Activated naive CD4-positive, alpha-beta T cell treated with anti-CD3 and anti-CD28 coated beads for 36 hours (primary cell): ENCODE data around the gene TGFB1. TPM values are rescaled to one million over a fixed set of nuclear protein-coding genes. Genes with fewer than 3 reads are reported as not detected.

ENCODE experiments used
- CTCF ChIA-PET: fragments of 350-600 bp; sonication (Branson Sonifier 250); formaldehyde crosslinking; loops from one replicate; lab custom pipeline; 2021; ENCODE audit warnings: antibody characterized with exemption; lab: Charles Lee
- DNase-seq: peaks from one replicate; pipeline ENCODE4 v3.0.0-alpha.2; 2020
- H3K27ac Mint-ChIP-seq: one replicate; pipeline ENCODE4 v1.8.0; 2021; ENCODE audit warnings: mild to moderate bottlenecking, mixed read lengths
- H3K27me3 Mint-ChIP-seq: one replicate; pipeline ENCODE4 v1.8.0; 2021; ENCODE audit warnings: low read depth, mixed read lengths
- H3K36me3 Mint-ChIP-seq: one replicate; pipeline ENCODE4 v1.8.0; 2021; ENCODE audit warnings: low read depth, mixed read lengths
- H3K4me1 Mint-ChIP-seq: one replicate; pipeline ENCODE4 v1.8.0; 2021; ENCODE audit warnings: low read depth, mixed read lengths
- H3K4me3 Mint-ChIP-seq: one replicate; pipeline ENCODE4 v1.8.0; 2021; ENCODE audit warnings: mild to moderate bottlenecking, moderate library complexity, mixed read lengths
- H3K9me3 Mint-ChIP-seq: one replicate; pipeline ENCODE4 v1.8.0; 2021; ENCODE audit warnings: mixed read lengths
- intact Hi-C: fragments of 100-400 bp; cut with micrococcal nuclease; formaldehyde crosslinking; loops from one replicate; pipeline ENCODE4 v1.15.1; 2023
- total RNA-seq, 2 experiments: library from RNA; stranded (reverse); gene quantifications; one replicate each; pipeline ENCODE4 v1.2.3, GENCODE V29; 2021

Gene TGFB1
- 10 to 100 TPM; 94.4 to 95.6 TPM for total RNA-seq

GRCh38 chr19:41353466-41354342 lies at the start of gene TGFB1:
TSS of gene TGFB1 (minus strand) at chr19:41353922. CDS start at chr19:41353044, 878 bp downstream.
- H3K27ac Mint-ChIP-seq: peak within 1 kb of the TSS; percentile 97
- H3K4me3 Mint-ChIP-seq: peak within 1 kb of the TSS; percentile 91
- CTCF ChIA-PET: interaction anchor here (3.4 kb wide), 1 partner anchor 11 kb away, joined by 14 read pairs; the partner anchor contains the start of gene B9D2
- H3K9me3 Mint-ChIP-seq: no peaks in the 10 kb centered on the region
- DNase-seq: peak; percentile 94
- H3K36me3 Mint-ChIP-seq: peaks cover 28% of the 10 kb centered on the region
- no peaks in the 10 kb centered on the region for H3K27me3 Mint-ChIP-seq
- intact Hi-C loops: loop anchor here (1.0 to 10.0 kb wide), 10 partner anchors 10 to 739 kb away; partner anchors contain the start of genes ARHGEF1, BCKDHA, COQ8B and DMAC2
- peaks cover 60% of the 10 kb centered on the region for H3K4me1 Mint-ChIP-seq

- H3K9me3 Mint-ChIP-seq: no peaks in the 10 kb centered on the region
- DNase-seq: no peak
- H3K4me3 Mint-ChIP-seq: no peak overlapping the region
- intact Hi-C loops: no loop called here
- H3K27ac Mint-ChIP-seq: no peak overlapping the region
- CTCF ChIA-PET: no interaction called here
- H3K36me3 Mint-ChIP-seq: peaks cover 3% of the 10 kb centered on the region
- H3K4me1 Mint-ChIP-seq: peaks cover 24% of the 10 kb centered on the region
- H3K27me3 Mint-ChIP-seq: no peaks in the 10 kb centered on the region
These were observed 48.3 kb upstream of the TGFB1 start for GRCh38 chr19:41402010-41402409.

GRCh38 chr19:41401483-41401882 lies 47.8 kb upstream of the TGFB1 start:
- no peaks in the 10 kb centered on the region for H3K9me3 Mint-ChIP-seq
- H3K4me1 Mint-ChIP-seq: peaks cover 25% of the 10 kb centered on the region
- CTCF ChIA-PET: no interaction called here
- no peak overlapping the region for H3K4me3 Mint-ChIP-seq
- intact Hi-C loops: no loop called here
- H3K27me3 Mint-ChIP-seq: no peaks in the 10 kb centered on the region
- peaks cover 3% of the 10 kb centered on the region for H3K36me3 Mint-ChIP-seq
- no peak overlapping the region for H3K27ac Mint-ChIP-seq
- no peak for DNase-seq

GRCh38 chr19:41399525-41399924 lies 45.8 kb upstream of the TGFB1 start:
- Mint-ChIP-seq H3K4me1 (peaks cover 37% of the 10 kb centered on the region), H3K36me3 (peaks cover 3% of the 10 kb centered on the region), H3K27ac (no peak overlapping the region), H3K4me3 (no peak overlapping the region), H3K9me3 (no peaks in the 10 kb centered on the region), H3K27me3 (no peaks in the 10 kb centered on the region)
- CTCF ChIA-PET: no interaction called here
- intact Hi-C loops: loop anchor here (5.0 kb wide), 1 partner anchor 148 kb away; no protein-coding TSS in a partner anchor
- DNase-seq: no peak

- DNase-seq: no peak
- Mint-ChIP-seq H3K27ac (peak overlapping the region; percentile 27), H3K4me3 (peak overlapping the region; percentile 97), H3K4me1 (peaks cover 37% of the 10 kb centered on the region), H3K9me3 (no peaks in the 10 kb centered on the region), H3K27me3 (no peaks in the 10 kb centered on the region), H3K36me3 (peaks cover 3% of the 10 kb centered on the region)
- CTCF ChIA-PET: interaction anchor here (0.7 to 1.0 kb wide), 2 partner anchors 40 to 165 kb away, joined by 3 read pairs; no protein-coding TSS in a partner anchor
- intact Hi-C loops: loop anchor here (5.0 kb wide), 1 partner anchor 148 kb away; no protein-coding TSS in a partner anchor
These were observed 45.4 kb upstream of the TGFB1 start for GRCh38 chr19:41399091-41399490.

- Mint-ChIP-seq H3K4me1 (peaks cover 39% of the 10 kb centered on the region), H3K9me3 (no peaks in the 10 kb centered on the region), H3K36me3 (peaks cover 3% of the 10 kb centered on the region), H3K27ac (peak overlapping the region; percentile 98), H3K27me3 (no peaks in the 10 kb centered on the region), H3K4me3 (peak overlapping the region; percentile 97)
- intact Hi-C loops: loop anchor here (5.0 kb wide), 1 partner anchor 149 kb away; no protein-coding TSS in a partner anchor
- CTCF ChIA-PET: interaction anchor here (0.5 to 1.0 kb wide), 3 partner anchors 21 to 165 kb away, joined by 3 read pairs; no protein-coding TSS in a partner anchor
- DNase-seq: no peak
These were observed 44.9 kb upstream of the TGFB1 start for GRCh38 chr19:41398598-41398997.

- intact Hi-C loops: loop anchor here (5.0 kb wide), 1 partner anchor 149 kb away; no protein-coding TSS in a partner anchor
- Mint-ChIP-seq H3K27me3 (no peaks in the 10 kb centered on the region), H3K9me3 (no peaks in the 10 kb centered on the region), H3K4me1 (peaks cover 37% of the 10 kb centered on the region), H3K27ac (peak overlapping the region; percentile 98), H3K4me3 (peak overlapping the region; percentile 97), H3K36me3 (peaks cover 3% of the 10 kb centered on the region)
- CTCF ChIA-PET: interaction anchor here (0.5 to 1.0 kb wide), 2 partner anchors 21 to 41 kb away, joined by 3 read pairs; no protein-coding TSS in a partner anchor
- no peak for DNase-seq
These were observed 44.3 kb upstream of the TGFB1 start for GRCh38 chr19:41398050-41398418.

GRCh38 chr19:41397086-41398049 lies 43.6 kb upstream of the TGFB1 start, which contains the start of the genes BCKDHA and EXOSC5:
TSS of gene BCKDHA (plus strand) at chr19:41397818. CDS start at chr19:41397828, 10 bp downstream.
TSS of gene EXOSC5 (minus strand) at chr19:41397359. CDS start at chr19:41397328, 31 bp downstream.
- CTCF ChIA-PET: no interaction called here
- Mint-ChIP-seq H3K36me3 (peaks cover 3% of the 10 kb centered on the region), H3K4me1 (peaks cover 37% of the 10 kb centered on the region), H3K9me3 (no peaks in the 10 kb centered on the region), H3K4me3 (peak within 1 kb of the TSS; percentile 97), H3K27me3 (no peaks in the 10 kb centered on the region), H3K27ac (peak within 1 kb of the TSS; percentile 98)
- intact Hi-C loops: loop anchor here (1.0 to 5.0 kb wide), 6 partner anchors 33 to 150 kb away; partner anchors contain the start of genes B9D2 and TGFB1
- peak; percentile 100 for DNase-seq

- intact Hi-C loops: loop anchor here (5.0 kb wide), 1 partner anchor 152 kb away; no protein-coding TSS in a partner anchor
- CTCF ChIA-PET: no interaction called here
- H3K36me3 Mint-ChIP-seq: peaks cover 4% of the 10 kb centered on the region
- DNase-seq: no peak
- no peaks in the 10 kb centered on the region for H3K9me3 Mint-ChIP-seq
- H3K4me3 Mint-ChIP-seq: peak overlapping the region; percentile 7
- H3K27ac Mint-ChIP-seq: no peak overlapping the region
- peaks cover 33% of the 10 kb centered on the region for H3K4me1 Mint-ChIP-seq
- H3K27me3 Mint-ChIP-seq: no peaks in the 10 kb centered on the region
These were observed 41.6 kb upstream of the TGFB1 start for GRCh38 chr19:41395355-41395754.

GRCh38 chr19:41392775-41393174 lies 39.1 kb upstream of the TGFB1 start:
- H3K4me3 Mint-ChIP-seq: no peak overlapping the region
- H3K27me3 Mint-ChIP-seq: no peaks in the 10 kb centered on the region
- CTCF ChIA-PET: interaction anchor here (0.9 kb wide), 1 partner anchor 171 kb away, joined by 4 read pairs; no protein-coding TSS in a partner anchor
- H3K4me1 Mint-ChIP-seq: peaks cover 19% of the 10 kb centered on the region
- H3K9me3 Mint-ChIP-seq: no peaks in the 10 kb centered on the region
- peaks cover 5% of the 10 kb centered on the region for H3K36me3 Mint-ChIP-seq
- H3K27ac Mint-ChIP-seq: no peak overlapping the region
- intact Hi-C loops: no loop called here
- no peak for DNase-seq

GRCh38 chr19:41391618-41392017 lies 37.9 kb upstream of the TGFB1 start:
- H3K27ac Mint-ChIP-seq: no peak overlapping the region
- intact Hi-C loops: no loop called here
- H3K4me3 Mint-ChIP-seq: no peak overlapping the region
- no peaks in the 10 kb centered on the region for H3K9me3 Mint-ChIP-seq
- CTCF ChIA-PET: no interaction called here
- H3K36me3 Mint-ChIP-seq: peaks cover 5% of the 10 kb centered on the region
- H3K27me3 Mint-ChIP-seq: no peaks in the 10 kb centered on the region
- DNase-seq: no peak
- peaks cover 15% of the 10 kb centered on the region for H3K4me1 Mint-ChIP-seq
